IPS-20b (cell line): ENCODE results near the gene TAOK1.
"Not testable (repeated sequence)": the region's sequence is repeated elsewhere in the genome, so short reads cannot be mapped to it uniquely, and the experiment has no call there.

Experiments
- H3K27ac ChIP-seq: one replicate; pipeline ENCODE4 v1.5.1; 2013; ENCODE audit warnings: low read length
- H3K27me3 ChIP-seq: 2 replicates; pipeline ENCODE4 v1.6.1; 2013; ENCODE audit warnings: mild to moderate bottlenecking, low read length, inconsistent platforms; ENCODE audit not compliant: insufficient read depth
- H3K36me3 ChIP-seq: 2 replicates; pipeline ENCODE4 v1.6.1; 2013; ENCODE audit warnings: low read depth, mild to moderate bottlenecking, inconsistent platforms, low read length, moderate library complexity; ENCODE audit not compliant: insufficient read depth
- H3K4me1 ChIP-seq: 2 replicates; pipeline ENCODE4 v1.6.1; 2013; ENCODE audit warnings: mild to moderate bottlenecking, control low read depth, inconsistent platforms, low read length, moderate library complexity; ENCODE audit not compliant: insufficient read depth
- H3K4me3 ChIP-seq: 2 replicates; pipeline ENCODE4 v1.5.1; 2013; ENCODE audit warnings: mild to moderate bottlenecking, low read length, inconsistent platforms
- H3K9ac ChIP-seq: 2 replicates; pipeline ENCODE4 v1.6.1; 2013; ENCODE audit warnings: low read depth, mild to moderate bottlenecking, inconsistent platforms, low read length, moderate library complexity
- H3K9me3 ChIP-seq: 2 replicates; pipeline ENCODE4 v1.6.1; 2013; ENCODE audit warnings: mild to moderate bottlenecking, low read depth, low read length, inconsistent platforms; ENCODE audit not compliant: insufficient read depth

The TAOK1 gene

GRCh38 chr17:29557739-29558116 lies 167.6 kb downstream of the TAOK1 start:
- Histone ChIP-seq H3K4me3 (no peak overlapping the region), H3K4me1 (no peaks in the 10 kb centered on the region), H3K9me3 (no peaks in the 10 kb centered on the region), H3K36me3 (no peaks in the 10 kb centered on the region), H3K27ac (no peak overlapping the region), H3K9ac (no peak overlapping the region), H3K27me3 (0 out of 2 replicates have a peak, but pooled peaks cover 7% of the 10 kb centered on the region)

DNA sequence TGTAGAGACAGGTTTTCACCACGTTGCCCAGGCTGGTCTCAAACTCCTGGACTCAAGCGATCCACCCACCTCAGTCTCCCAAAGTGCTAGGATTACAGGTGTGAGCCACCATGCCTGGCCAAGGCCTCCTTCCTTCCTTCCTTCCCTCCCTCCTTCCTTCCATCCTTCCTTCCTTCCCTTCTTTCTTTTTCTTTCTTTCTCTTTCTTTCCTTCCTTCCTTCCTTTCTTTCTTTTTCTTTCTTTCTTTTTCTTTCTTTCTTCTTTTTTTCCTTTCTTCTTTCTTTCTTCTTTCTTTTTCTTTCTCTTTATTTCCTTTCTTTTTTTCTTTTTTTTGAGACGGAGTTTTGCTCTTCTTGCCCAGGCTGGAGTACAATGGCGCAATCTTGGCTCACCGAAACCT lies 168.0 kb downstream of the TAOK1 start:
- H3K27me3 ChIP-seq, H3K9ac ChIP-seq, H3K36me3 ChIP-seq, H3K9me3 ChIP-seq, H3K4me1 ChIP-seq, H3K27ac ChIP-seq, H3K4me3 ChIP-seq: not testable (repeated sequence)

GRCh38 chr17:29559640-29560039 lies 169.5 kb downstream of the TAOK1 start:
- Histone ChIP-seq H3K9ac (no peak overlapping the region), H3K27ac (no peak overlapping the region), H3K36me3 (no peaks in the 10 kb centered on the region), H3K27me3 (peaks cover 13% of the 10 kb centered on the region), H3K9me3 (no peaks in the 10 kb centered on the region), H3K4me1 (no peaks in the 10 kb centered on the region), H3K4me3 (no peak overlapping the region)

- Histone ChIP-seq H3K36me3 (no peaks in the 10 kb centered on the region), H3K9ac (no peak overlapping the region), H3K4me1 (peaks cover under 1% of the 10 kb centered on the region; the same call in 1 of the 2 replicates), H3K9me3 (no peaks in the 10 kb centered on the region), H3K27ac (no peak overlapping the region), H3K27me3 (peaks cover 19% of the 10 kb centered on the region), H3K4me3 (no peak overlapping the region)
Observed at GRCh38 chr17:29560316-29560715, 170.2 kb downstream of the TAOK1 start.

DNA sequence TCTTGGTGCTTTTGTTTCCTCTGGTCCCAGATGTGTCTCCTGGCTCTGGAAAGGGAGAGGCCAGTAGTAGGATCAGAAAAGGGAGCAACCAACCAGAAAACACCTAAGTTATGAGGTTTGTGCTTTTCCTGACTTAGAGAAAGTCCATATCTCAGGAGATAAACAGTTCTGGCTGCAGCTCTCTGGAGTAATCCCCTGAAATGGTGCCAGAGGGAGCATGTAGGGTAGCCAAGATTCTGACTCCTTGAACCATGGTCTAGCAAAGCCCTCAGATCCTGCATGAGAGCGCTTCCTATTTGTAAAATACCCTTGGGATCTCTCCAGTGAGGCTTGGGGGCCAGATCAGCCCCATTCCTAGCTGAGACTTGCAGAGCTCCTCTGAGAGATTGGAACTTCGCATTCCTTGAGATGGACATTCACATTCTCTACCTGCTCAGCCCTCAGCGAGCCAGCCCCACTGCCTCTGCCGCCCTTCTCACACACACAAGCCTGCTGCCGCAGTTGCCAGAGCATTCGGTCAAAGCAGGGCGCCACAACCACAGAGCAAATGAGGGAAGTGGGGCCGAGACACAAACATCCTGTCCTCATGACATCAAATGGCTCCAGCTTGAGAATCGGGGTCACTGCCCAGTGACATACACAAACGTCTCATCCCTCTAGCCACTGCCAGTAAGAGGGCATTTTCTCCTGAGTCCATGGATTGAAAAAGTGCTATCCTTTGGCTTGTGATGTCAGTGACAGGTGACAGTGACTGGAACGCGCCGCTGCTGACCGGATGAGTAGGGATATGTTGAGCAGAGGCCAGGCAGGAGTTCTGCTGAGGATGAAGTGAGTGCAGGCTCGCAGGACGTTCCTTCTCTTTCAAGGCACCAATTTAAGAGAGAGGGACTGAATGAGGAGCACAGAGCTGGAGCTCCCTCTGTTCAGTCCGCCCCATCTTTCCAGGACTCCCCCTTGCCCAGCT lies 171.7 kb downstream of the TAOK1 start:
- Histone ChIP-seq H3K27me3 (peaks cover 34% of the 10 kb centered on the region), H3K9ac (no peak overlapping the region), H3K4me1 (peaks cover 6% of the 10 kb centered on the region; the same call in 1 of the 2 replicates), H3K36me3 (no peaks in the 10 kb centered on the region), H3K27ac (no peak overlapping the region), H3K4me3 (no peak overlapping the region), H3K9me3 (no peaks in the 10 kb centered on the region)

GRCh38 chr17:29562615-29563014 lies 172.5 kb downstream of the TAOK1 start:
- H3K27ac ChIP-seq = no peak overlapping the region
- H3K36me3 ChIP-seq = no peaks in the 10 kb centered on the region
- no peak overlapping the region for H3K9ac ChIP-seq
- H3K4me1 ChIP-seq = peaks cover 6% of the 10 kb centered on the region; the same call in 1 of the 2 replicates
- no peaks in the 10 kb centered on the region for H3K9me3 ChIP-seq
- H3K4me3 ChIP-seq = no peak overlapping the region
- H3K27me3 ChIP-seq = peaks cover 42% of the 10 kb centered on the region

DNA sequence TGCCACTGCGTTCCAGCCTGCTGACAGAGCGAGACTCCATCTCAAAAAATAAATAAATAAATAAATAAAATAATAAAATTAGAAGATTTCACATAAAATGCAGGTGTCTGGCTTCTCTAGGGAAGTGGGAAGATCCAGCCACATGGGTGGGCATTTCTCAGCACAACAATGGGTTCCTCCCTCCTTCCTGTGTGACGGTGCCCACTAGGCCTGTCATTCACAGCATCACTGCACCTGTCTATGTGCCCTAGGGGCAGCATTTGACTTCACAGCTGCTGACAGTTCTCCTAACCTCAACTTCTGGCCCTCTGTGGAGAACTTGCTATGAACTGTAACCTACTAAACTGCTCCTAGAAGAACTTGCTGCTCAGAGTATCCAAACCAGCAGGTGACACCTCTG lies 173.7 kb downstream of the TAOK1 start:
- no peak overlapping the region for H3K4me3 ChIP-seq
- no peaks in the 10 kb centered on the region for H3K9me3 ChIP-seq
- peaks cover 6% of the 10 kb centered on the region; the same call in 1 of the 2 replicates for H3K4me1 ChIP-seq
- H3K27ac ChIP-seq = no peak overlapping the region
- H3K9ac ChIP-seq = no peak overlapping the region
- H3K36me3 ChIP-seq = no peaks in the 10 kb centered on the region
- H3K27me3 ChIP-seq = peaks cover 50% of the 10 kb centered on the region

GRCh38 chr17:29565643-29566472 lies 175.7 kb downstream of the TAOK1 start:
- Histone ChIP-seq H3K27ac (no peak overlapping the region), H3K9ac (no peak overlapping the region), H3K4me3 (peak overlapping the region; percentile 50)

DNA sequence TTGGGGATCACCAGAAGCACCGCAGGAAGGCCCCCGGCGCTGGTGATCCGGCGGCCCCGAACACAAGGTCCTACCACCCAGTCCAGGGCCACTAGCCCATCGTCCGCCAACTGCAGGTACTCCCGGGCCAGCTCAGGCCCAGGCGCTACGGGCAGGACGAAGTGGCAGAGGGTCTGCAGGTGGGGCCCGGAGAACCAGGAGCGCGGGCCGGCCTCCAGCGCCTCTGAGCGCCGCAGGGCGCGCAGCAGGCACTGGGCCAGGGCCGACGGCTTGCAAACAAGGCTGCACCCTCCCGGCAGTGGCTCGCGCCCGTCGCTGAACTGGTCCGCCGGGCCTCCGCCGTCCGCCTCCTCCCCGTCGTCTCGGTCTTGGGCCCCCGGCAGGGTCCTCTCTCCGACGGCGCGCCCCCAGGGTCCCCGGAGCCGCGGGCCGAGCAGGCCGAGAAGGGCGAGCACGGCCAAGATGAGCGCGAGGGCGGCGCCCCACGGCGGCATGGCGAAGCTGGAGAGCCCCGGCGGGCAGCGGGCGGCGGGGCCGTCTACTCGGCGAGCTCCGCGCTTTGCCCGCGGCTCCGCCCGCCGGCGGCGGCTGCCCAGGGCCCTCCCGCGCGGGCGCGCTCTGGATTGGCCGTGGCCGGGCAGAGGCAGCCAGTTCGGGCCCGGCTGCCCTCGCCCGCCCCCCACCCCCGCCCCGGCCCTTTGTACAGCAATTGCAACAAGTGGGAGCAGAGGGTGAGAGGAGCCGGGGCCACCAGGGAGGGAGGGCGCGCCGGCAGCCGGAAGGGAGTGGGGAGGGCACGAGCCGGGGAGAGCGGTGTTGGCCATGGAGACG lies 176.5 kb downstream of the TAOK1 start, which contains the start of gene ABHD15:
Gene ABHD15 (minus strand): TSS at position 565 of the 831 bp plus-strand sequence. CDS start 71 bp downstream, at position 494.
- H3K27ac ChIP-seq = no peak within 1 kb of the TSS
- H3K27me3 ChIP-seq = peaks cover 74% of the 10 kb centered on the region
- H3K9me3 ChIP-seq = no peaks in the 10 kb centered on the region
- H3K36me3 ChIP-seq = no peaks in the 10 kb centered on the region
- H3K9ac ChIP-seq = no peak within 1 kb of the TSS
- H3K4me1 ChIP-seq = peaks cover 13% of the 10 kb centered on the region; the same call in 1 of the 2 replicates
- H3K4me3 ChIP-seq = peak within 1 kb of the TSS; percentile 86

More at GRCh38 chr17:29565643-29566472, 175.7 kb downstream of the TAOK1 start:
- no peaks in the 10 kb centered on the region for H3K36me3 ChIP-seq
- peaks cover 66% of the 10 kb centered on the region for H3K27me3 ChIP-seq
- H3K9me3 ChIP-seq = no peaks in the 10 kb centered on the region
- peaks cover 13% of the 10 kb centered on the region; the same call in 1 of the 2 replicates for H3K4me1 ChIP-seq

DNA sequence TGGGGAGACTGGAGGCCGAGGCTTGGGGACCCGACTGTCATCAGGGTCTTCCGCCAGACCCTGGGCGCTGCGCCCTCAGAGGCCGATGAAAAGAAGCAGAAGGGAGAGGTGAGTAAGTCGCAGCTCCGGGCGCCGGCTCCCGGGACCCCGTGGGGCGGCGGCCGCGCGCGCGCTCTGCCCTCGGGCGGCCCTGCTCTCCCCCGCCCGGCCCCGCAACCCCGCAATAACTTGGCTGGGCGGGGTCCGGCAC lies 177.1 kb downstream of the TAOK1 start:
- H3K9ac ChIP-seq = no peak overlapping the region
- peaks cover 77% of the 10 kb centered on the region for H3K27me3 ChIP-seq

More for the DNA sequence above, 177.1 kb downstream of the TAOK1 start:
- Histone ChIP-seq H3K9me3 (no peaks in the 10 kb centered on the region), H3K4me1 (peaks cover 13% of the 10 kb centered on the region; the same call in 1 of the 2 replicates), H3K27ac (no peak overlapping the region), H3K4me3 (peak overlapping the region; percentile 86; the same call in 1 of the 2 replicates), H3K36me3 (no peaks in the 10 kb centered on the region)
